Loucy (cell line): ENCODE data around the gene TPI1.

Experiments used
- H2AFZ ChIP-seq: fragments of 200-600 bp; sonication (generic); 2 replicates; pipeline ENCODE4 v1.6.0; 2016; ENCODE audit warnings: antibody characterized with exemption, mild to moderate bottlenecking, low read length, moderate library complexity
- H3F3A ChIP-seq: fragments of 200-600 bp; 2 replicates; pipeline ENCODE4 v1.6.0; 2016; ENCODE audit warnings: antibody characterized with exemption, low read depth, mild to moderate bottlenecking
- H3K27me3 ChIP-seq: fragments of 200-600 bp; sonication (generic); 2 replicates; pipeline ENCODE4 v1.6.1; 2014; ENCODE audit warnings: low read length, mild to moderate bottlenecking; ENCODE audit not compliant: insufficient read depth, poor library complexity, severe bottlenecking
- H3K36me3 ChIP-seq: fragments of 200-600 bp; sonication (generic); 2 replicates; pipeline ENCODE4 v1.6.1; 2016; ENCODE audit warnings: low read length; ENCODE audit not compliant: insufficient read depth
- H3K4me1 ChIP-seq: fragments of 200-600 bp; sonication (generic); 2 replicates; pipeline ENCODE4 v1.5.1; 2014; ENCODE audit warnings: low read length, mild to moderate bottlenecking; ENCODE audit not compliant: insufficient read depth, poor library complexity, severe bottlenecking
- H3K4me2 ChIP-seq: fragments of 200-600 bp; sonication (generic); 2 replicates; pipeline ENCODE4 v1.6.0; 2014; ENCODE audit warnings: antibody characterized with exemption, low read length, low read depth, mild to moderate bottlenecking; ENCODE audit not compliant: poor library complexity, severe bottlenecking
- H3K4me3 ChIP-seq: fragments of 200-600 bp; sonication (generic); 2 replicates; pipeline ENCODE4 v1.5.1; 2014; ENCODE audit warnings: low read length, mild to moderate bottlenecking, mixed read lengths; ENCODE audit not compliant: poor library complexity, severe bottlenecking
- H3K79me2 ChIP-seq: fragments of 200-600 bp; sonication (generic); 2 replicates; pipeline ENCODE4 v1.6.1; 2014; ENCODE audit warnings: low read length; ENCODE audit not compliant: insufficient read depth
- H3K9ac ChIP-seq: fragments of 200-600 bp; sonication (generic); 2 replicates; pipeline ENCODE4 v1.6.0; 2014; ENCODE audit warnings: mild to moderate bottlenecking, low read depth, low read length, moderate library complexity; ENCODE audit not compliant: poor library complexity, severe bottlenecking
- H3K9me2 ChIP-seq: fragments of 200-600 bp; sonication (generic); replicated peaks from 2 replicates; pipeline ENCODE4 v1.6.1; 2016; ENCODE audit warnings: low read depth, low read length, mixed read lengths
- H3K9me3 ChIP-seq: fragments of 200-600 bp; sonication (generic); 2 replicates; pipeline ENCODE4 v1.6.1; 2014; ENCODE audit warnings: mild to moderate bottlenecking, antibody characterized with exemption, low read length, low read depth; ENCODE audit not compliant: insufficient read depth
- H4K20me1 ChIP-seq: fragments of 200-600 bp; sonication (generic); 2 replicates; pipeline ENCODE4 v1.6.0; 2014; ENCODE audit warnings: antibody characterized with exemption, low read length, mild to moderate bottlenecking; ENCODE audit not compliant: insufficient read depth, poor library complexity, severe bottlenecking
- CTCF ChIP-seq: fragments of 200-600 bp; sonication (generic); conservative IDR thresholded peaks from 2 replicates; pipeline ENCODE4 v1.5.1; 2014; ENCODE audit warnings: mild to moderate bottlenecking, antibody characterized with exemption, low read length
- EZH2phosphoT487 ChIP-seq: fragments of 200-600 bp; IDR thresholded peaks from 2 replicates; pipeline ENCODE4 v1.6.1; 2018; ENCODE audit warnings: antibody characterized with exemption, mild to moderate bottlenecking, moderate library complexity, borderline replicate concordance

The TPI1 gene

GRCh38 chr12:6894321-6894720 is 27.0 kb downstream of the TPI1 start:
- H3K27me3 ChIP-seq, result no peaks in the 10 kb centered on the region
- no peaks in the 10 kb centered on the region for H3K36me3 ChIP-seq
- no peak overlapping the region for H3K4me3 ChIP-seq
- peaks cover 10% of the 10 kb centered on the region; the same call in 1 of the 2 replicates for H3K79me2 ChIP-seq
- H4K20me1 ChIP-seq, result no peaks in the 10 kb centered on the region
- H2AFZ ChIP-seq, result no peak overlapping the region
- H3K4me1 ChIP-seq, result peaks cover 20% of the 10 kb centered on the region
- 0 out of 2 replicates have a peak, but pooled peaks cover 2% of the 10 kb centered on the region for H3F3A ChIP-seq
- TF ChIP-seq EZH2phosphoT487 (no peak), CTCF (no peak)
- H3K9me3 ChIP-seq, result no peaks in the 10 kb centered on the region
- no peaks in the 10 kb centered on the region for H3K9me2 ChIP-seq
- H3K4me2 ChIP-seq, result no peak overlapping the region
- H3K9ac ChIP-seq, result no peak overlapping the region

- H3K9ac ChIP-seq, result no peak overlapping the region
Observed at GRCh38 chr12:6896846-6897435, 29.6 kb downstream of the TPI1 start.

GRCh38 chr12:6899427-6899826 is 32.1 kb downstream of the TPI1 start:
- Histone ChIP-seq H3K9me2 (no peaks in the 10 kb centered on the region), H3K9ac (no peak overlapping the region), H2AFZ (no peak overlapping the region), H3K9me3 (no peaks in the 10 kb centered on the region), H3K4me1 (peaks cover 23% of the 10 kb centered on the region), H3K36me3 (no peaks in the 10 kb centered on the region), H3K4me3 (no peak overlapping the region), H3F3A (no peaks in the 10 kb centered on the region; the same call in 1 of the 2 replicates), H4K20me1 (no peaks in the 10 kb centered on the region), H3K79me2 (no peaks in the 10 kb centered on the region), H3K4me2 (no peak overlapping the region), H3K27me3 (no peaks in the 10 kb centered on the region)
- TF ChIP-seq EZH2phosphoT487 (no peak), CTCF (no peak)

More at GRCh38 chr12:6896846-6897435, 29.6 kb downstream of the TPI1 start:
- H2AFZ ChIP-seq, result no peak overlapping the region
- H3K79me2 ChIP-seq, result peaks cover 6% of the 10 kb centered on the region; the same call in 1 of the 2 replicates
- peaks cover 15% of the 10 kb centered on the region for H3K4me1 ChIP-seq
- H3K27me3 ChIP-seq, result no peaks in the 10 kb centered on the region
- no peaks in the 10 kb centered on the region for H4K20me1 ChIP-seq
- H3K36me3 ChIP-seq, result no peaks in the 10 kb centered on the region
- no peaks in the 10 kb centered on the region for H3K9me3 ChIP-seq
- no peaks in the 10 kb centered on the region for H3K9me2 ChIP-seq
- TF ChIP-seq CTCF (no peak), EZH2phosphoT487 (no peak)
- H3K4me3 ChIP-seq, result no peak overlapping the region
- no peak overlapping the region for H3K4me2 ChIP-seq
- no peaks in the 10 kb centered on the region for H3F3A ChIP-seq
